Embryonic facial prominence (tissue), 1 donor: ENCODE measurements around the gene PEX7.
"Not testable (repeated sequence)": the region's sequence is repeated elsewhere in the genome, so short reads cannot be mapped to it uniquely, and the experiment has no call there.

Experiments
- DNase-seq: peaks from one replicate; pipeline ENCODE4 v3.0.0-alpha.2; 2016; ENCODE audit errors: extremely low spot score

Gene PEX7

DNA sequence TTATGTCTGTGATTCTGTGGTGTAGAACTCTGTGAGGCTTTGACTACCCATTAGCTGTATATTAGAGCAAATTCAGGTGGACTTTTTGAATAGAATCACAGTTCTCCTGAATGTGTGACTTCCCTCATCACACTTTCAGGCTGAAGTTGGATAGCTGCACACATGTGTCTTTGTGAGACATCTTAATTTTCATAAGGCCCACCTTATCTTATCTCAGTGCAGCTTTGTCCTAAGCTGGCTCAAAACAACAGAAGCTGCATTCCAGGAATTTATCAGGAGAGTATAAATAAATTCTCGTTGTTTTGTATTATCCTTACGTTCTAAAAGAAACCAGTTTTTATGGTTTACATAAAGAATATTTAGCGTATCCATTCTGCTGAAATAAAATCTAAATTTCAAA, 73.5 kb downstream of the PEX7 start:
- DNase-seq = no peak

DNA sequence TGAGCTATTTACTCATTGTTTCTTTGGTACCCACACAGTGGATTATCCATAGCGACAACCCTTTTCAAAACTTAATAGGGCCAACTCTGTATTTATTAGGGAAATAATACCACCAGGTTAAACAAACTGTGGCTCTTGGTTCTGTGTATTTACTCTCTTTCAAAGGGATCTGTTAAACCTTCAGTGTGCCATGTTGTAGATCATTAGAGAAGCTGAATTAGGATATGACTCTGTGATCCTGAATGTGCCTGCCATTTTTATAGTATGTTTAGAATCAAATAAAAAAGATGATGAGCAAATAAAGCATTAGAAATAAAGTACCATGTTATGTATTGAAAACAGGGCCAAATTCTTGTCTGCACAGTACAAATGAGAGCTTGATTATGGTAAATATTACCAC, 74.7 kb downstream of the PEX7 start:
- no peak for DNase-seq

DNA sequence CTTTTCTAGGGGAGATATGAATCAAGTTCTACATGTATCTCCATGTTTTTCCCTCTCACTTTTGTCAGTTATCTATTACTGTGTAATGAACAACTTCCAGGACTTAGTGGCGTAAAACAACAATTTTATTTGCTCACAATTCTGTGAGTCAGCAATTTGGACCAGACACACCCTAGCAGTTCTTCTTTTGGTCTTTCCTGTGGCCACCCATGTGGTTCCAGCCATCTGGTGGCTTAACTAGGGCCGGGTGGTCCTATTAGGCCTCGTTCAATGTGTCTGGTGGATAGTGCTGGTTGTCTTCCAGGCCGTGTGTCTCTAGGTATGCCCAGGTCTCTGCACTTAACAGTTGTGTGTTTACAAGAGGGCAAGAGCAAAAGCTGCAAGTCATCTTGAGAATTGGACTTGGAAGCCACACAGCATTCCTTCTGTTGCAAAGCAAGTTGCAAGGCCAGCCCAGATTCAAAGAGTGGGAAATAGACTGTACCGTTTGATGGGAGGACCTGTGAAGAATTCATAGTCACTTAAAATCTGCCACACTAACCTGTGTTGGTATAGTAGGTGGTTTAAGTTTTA, 78.9 kb downstream of the PEX7 start:
- DNase-seq = no peak

- DNase-seq = not testable (repeated sequence)
These were observed 82.1 kb downstream of the PEX7 start for GRCh38 chr6:136904477-136904876.

GRCh38 chr6:136914947-136915346, 92.6 kb downstream of the PEX7 start:
- no peak for DNase-seq

- no peak for DNase-seq
These were observed 96.3 kb downstream of the PEX7 start for GRCh38 chr6:136918706-136919105.

- no peak for DNase-seq
These were observed 97.8 kb downstream of the PEX7 start for GRCh38 chr6:136920216-136920615.

- no peak for DNase-seq
These were observed 98.4 kb downstream of the PEX7 start for GRCh38 chr6:136920671-136921380.

GRCh38 chr6:136921381-136921935, 99.1 kb downstream of the PEX7 start:
- DNase-seq = no peak

- DNase-seq = no peak
These were observed 99.7 kb downstream of the PEX7 start, which contains the start of gene SLC35D3 for GRCh38 chr6:136921936-136922684. TSS of gene SLC35D3 (plus strand) at chr6:136922301. CDS start at chr6:136922429, 128 bp downstream.

DNA sequence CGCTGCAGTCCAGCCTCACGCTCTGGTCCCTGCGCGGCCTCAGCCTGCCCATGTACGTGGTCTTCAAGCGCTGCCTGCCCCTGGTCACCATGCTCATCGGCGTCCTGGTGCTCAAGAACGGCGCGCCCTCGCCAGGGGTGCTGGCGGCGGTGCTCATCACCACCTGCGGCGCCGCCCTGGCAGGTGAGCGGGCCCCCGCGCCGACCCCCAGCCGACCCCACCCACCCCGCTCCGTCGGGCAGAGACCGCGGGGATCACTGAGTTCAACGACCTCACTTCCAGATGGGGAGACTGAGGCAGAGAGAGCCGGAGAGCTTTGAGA, 100.3 kb downstream of the PEX7 start:
- no peak for DNase-seq

GRCh38 chr6:136923116-136923953, 100.9 kb downstream of the PEX7 start:
- DNase-seq = no peak

- no peak for DNase-seq
These were observed 101.7 kb downstream of the PEX7 start for GRCh38 chr6:136923954-136924673.

DNA sequence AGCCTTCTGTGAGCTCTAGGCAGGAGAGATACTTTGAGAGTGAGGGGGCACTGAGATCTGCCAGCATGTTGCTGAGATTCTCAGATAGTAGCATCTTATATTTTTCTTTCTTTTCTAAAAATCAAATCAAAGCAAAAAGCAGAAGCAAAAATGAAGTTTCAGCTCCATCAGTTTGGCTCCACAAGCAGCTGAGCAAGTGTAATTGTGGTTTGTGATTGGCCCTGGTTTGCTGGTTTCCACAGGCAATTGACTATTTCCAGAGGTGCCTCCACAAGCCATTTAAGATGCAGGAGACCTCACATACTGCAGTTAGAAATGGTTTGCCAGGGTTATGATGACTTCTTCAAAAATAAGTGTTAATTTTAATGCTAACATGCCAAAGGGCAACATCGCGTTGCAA, 104.0 kb downstream of the PEX7 start:
- DNase-seq = no peak

GRCh38 chr6:136927292-136927691, 104.9 kb downstream of the PEX7 start:
- no peak for DNase-seq

DNA sequence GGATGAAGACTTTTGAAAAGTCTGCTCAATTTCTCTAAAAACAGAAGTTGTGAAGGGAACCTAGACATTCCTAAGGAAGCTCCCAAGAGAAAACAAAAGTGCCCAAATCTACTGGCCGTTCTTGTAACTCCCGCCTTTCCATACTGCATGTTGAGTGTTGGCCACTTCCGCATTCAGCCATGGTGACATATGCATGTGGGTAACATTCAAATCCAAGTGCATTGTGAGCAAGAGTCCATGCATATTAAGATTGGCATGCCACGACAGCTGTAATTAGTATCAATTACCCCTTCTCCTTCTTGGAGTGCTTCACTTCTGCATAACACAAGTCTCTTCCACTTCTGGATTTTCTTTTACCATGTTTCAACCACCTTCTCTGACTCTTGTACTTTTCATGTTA, 108.1 kb downstream of the PEX7 start:
- DNase-seq = no peak

DNA sequence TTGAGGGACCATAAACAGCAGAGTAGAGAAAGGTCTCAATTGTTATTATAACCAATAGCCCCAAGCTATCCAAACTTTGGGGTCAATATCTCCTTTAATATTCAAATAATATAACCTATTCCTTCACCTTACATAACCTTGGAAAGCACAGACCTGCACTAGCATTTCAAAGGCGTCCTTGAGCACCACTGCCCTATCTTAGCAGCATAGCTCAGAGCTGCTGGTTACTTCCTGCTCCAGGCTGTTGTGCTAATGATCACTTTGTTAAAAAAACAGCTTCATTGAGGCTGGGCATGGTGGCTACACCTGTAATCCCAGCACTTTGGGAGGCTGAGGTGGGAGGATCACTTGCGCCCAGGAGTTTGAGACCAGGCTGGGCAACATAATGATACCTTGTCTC, 110.2 kb downstream of the PEX7 start:
- DNase-seq = no peak

- no peak for DNase-seq
These were observed 122.7 kb downstream of the PEX7 start for GRCh38 chr6:136945072-136945471.

DNA sequence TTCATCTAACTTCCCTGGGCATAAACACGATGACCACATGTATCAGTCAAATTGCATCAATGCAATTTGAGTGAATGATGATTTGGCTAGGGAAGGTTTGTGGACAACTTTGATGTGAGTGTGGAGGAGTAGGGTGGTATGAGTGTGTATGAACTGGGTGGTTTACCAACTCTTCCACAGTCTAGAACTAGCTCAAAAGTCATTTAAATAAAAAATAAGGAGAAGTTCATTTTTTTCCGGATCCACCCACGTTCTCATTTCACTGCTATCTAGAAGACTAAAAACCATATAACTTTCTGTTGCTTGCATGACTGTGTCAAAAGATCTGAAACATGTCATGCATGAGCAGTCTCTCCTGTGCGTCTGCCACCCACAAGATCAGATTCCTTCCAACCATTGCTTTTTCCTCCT, 123.3 kb downstream of the PEX7 start:
- no peak for DNase-seq

DNA sequence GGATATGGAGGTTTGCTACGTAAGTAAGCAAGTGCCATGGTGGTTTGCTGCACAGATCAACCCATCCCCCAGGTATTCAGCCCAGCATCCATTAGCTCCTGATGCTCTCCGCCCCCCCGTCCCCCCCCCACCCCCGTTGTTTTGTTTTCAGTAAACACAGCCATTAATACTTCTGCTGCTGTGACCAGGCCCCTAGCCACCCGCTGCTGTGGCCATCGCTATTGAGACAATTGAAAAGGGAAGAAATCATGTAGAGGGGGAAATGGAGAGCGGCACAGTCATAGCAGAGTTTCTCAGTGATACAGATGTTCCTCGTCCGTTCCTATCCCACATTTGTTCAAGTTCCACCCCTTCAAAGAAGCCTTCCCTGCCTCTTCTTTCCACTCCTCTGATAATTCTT, 124.6 kb downstream of the PEX7 start:
- no peak for DNase-seq

DNA sequence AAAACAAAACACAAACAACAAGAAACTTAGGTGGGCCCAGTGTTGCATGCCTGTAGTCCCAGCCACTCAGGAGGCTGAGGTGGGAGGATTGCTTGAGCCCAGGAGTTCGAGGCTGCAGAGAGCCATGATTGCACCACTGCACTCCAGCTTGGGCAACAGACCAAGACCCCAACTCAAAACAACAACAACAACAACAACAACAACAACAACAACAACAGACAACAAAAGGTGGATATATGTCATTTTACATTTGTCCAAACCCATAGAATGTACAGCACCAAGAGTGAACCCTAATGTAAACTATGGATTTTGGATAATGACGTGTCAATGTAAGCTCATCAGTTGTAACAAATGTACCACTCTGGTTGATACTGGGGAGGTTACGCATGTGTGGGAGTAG, 127.6 kb downstream of the PEX7 start:
- not testable (repeated sequence) for DNase-seq
